Thyroid gland (tissue), 4 donors: Measurements from ENCODE around the gene DKK3. TPM values are rescaled to one million over a fixed set of nuclear protein-coding genes. Genes with fewer than 3 reads are reported as not detected.

Experiments used
- DNase-seq, 2 donors: peaks; one replicate each; pipeline ENCODE4 v3.0.0-alpha.2; 2019
- H3K27ac ChIP-seq, 3 donors: fragments of 200-600 bp; sonication (generic); 1 replicate in 2 of 3; 2 replicates in 1 of 3; pipeline ENCODE4 v1.5.1; 2016 to 2019; ENCODE audit warnings: mild to moderate bottlenecking in 1 of 3, moderate library complexity in 1 of 3
- H3K27me3 ChIP-seq: fragments of 200-600 bp; sonication (generic); one replicate; pipeline ENCODE4 v1.5.1; 2019
- H3K36me3 ChIP-seq, 2 donors: fragments of 200-600 bp; sonication (generic); one replicate each; pipeline ENCODE4 v1.5.1; 2016 to 2019
- H3K4me1 ChIP-seq, 2 donors: fragments of 200-600 bp; sonication (generic); one replicate each; pipeline ENCODE4 v1.5.1; 2017 to 2019
- H3K4me3 ChIP-seq, 3 donors: fragments of 200-600 bp; sonication (generic); replicated peaks in 1 of 3; 1 replicate in 2 of 3; 2 replicates in 1 of 3; pipeline ENCODE4 v1.5.1; 2016; ENCODE audit warnings: mild to moderate bottlenecking in 1 of 3
- H3K9me3 ChIP-seq: fragments of 200-600 bp; sonication (generic); one replicate; pipeline ENCODE4 v1.5.1; 2017
- POLR2A ChIP-seq, 2 donors: fragments of 450-650 bp; IDR thresholded peaks; one replicate each; pipeline ENCODE4 v1.6.1; 2017; ENCODE audit warnings: antibody characterized with exemption in 2 of 2, mild to moderate bottlenecking in 2 of 2, moderate library complexity in 1 of 2
- WGBS, 2 donors: methylation state at CpG; one replicate each; pipeline ENCODE4 v1.1.5; 2017; 5-methylcytosine and 5-hydroxymethylcytosine counted together
- intact Hi-C: fragments of 100-400 bp; cut with DNase I; formaldehyde crosslinking; loops from one replicate; pipeline ENCODE4 v1.15.1; 2023
- total RNA-seq, 4 donors: library from RNA; depleted of rRNA; stranded (reverse); fragments of >200 nt; gene quantifications; one replicate each; pipeline ENCODE4 v1.2.3, GENCODE V29; 2016
- TF ChIP-seq, protein P1 (sequence below), 6 experiments: fragments of 200-600 bp in 3 of 6; fragments of 450-650 bp in 3 of 6; sonication (generic) in 3 of 6; IDR thresholded peaks; one replicate each; pipeline ENCODE4 v1.5.1; 2016 to 2019; ENCODE audit warnings: antibody characterized with exemption in 6 of 6, mild to moderate bottlenecking in 2 of 6, inconsistent platforms in 1 of 6, moderate library complexity in 1 of 6

The DKK3 gene
- total RNA-seq, 4 donors from 2014 or later = 15.1 to 72.0 (median 27.3) TPM

DNA sequence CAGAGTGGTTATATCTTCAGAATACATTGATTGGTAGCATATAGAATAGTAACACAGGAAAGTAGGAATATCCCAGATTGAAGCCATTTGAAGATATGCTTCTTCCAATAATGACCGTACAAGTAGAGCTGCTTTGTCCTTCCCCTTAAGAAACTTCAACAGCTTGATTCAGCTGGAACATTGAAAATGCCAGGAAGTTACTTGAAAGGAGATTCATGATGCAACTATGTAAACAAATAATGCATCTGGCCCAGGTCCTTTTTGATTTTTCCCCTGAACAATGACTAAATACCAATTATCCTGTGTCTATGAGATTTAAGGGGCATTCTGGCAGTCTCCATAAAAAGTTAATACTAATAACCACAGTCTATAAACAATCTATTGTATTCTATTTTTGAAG lies 3.0 kb downstream of the DKK3 start:
- no peak overlapping the region for H3K27ac ChIP-seq
- H3K9me3 ChIP-seq = no peaks in the 10 kb centered on the region
- DNase-seq = no peak
- no peaks in the 10 kb centered on the region for H3K36me3 ChIP-seq
- H3K27me3 ChIP-seq = no peaks in the 10 kb centered on the region
- no peak for TF ChIP-seq POLR2A (IDR thresholded peaks at IDR 0.05)
- TF ChIP-seq, protein P1, sequence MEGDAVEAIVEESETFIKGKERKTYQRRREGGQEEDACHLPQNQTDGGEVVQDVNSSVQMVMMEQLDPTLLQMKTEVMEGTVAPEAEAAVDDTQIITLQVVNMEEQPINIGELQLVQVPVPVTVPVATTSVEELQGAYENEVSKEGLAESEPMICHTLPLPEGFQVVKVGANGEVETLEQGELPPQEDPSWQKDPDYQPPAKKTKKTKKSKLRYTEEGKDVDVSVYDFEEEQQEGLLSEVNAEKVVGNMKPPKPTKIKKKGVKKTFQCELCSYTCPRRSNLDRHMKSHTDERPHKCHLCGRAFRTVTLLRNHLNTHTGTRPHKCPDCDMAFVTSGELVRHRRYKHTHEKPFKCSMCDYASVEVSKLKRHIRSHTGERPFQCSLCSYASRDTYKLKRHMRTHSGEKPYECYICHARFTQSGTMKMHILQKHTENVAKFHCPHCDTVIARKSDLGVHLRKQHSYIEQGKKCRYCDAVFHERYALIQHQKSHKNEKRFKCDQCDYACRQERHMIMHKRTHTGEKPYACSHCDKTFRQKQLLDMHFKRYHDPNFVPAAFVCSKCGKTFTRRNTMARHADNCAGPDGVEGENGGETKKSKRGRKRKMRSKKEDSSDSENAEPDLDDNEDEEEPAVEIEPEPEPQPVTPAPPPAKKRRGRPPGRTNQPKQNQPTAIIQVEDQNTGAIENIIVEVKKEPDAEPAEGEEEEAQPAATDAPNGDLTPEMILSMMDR (IDR thresholded peaks at IDR 0.05) = no peak
- H3K4me1 ChIP-seq = peaks cover 6 to 8% of the 10 kb centered on the region in 2 donors
- intact Hi-C loops = no loop called here
- 62 to 79% methylated on average over 1 of the region's 1 CpG for WGBS, 2 donors
- no peak overlapping the region for H3K4me3 ChIP-seq

DNA sequence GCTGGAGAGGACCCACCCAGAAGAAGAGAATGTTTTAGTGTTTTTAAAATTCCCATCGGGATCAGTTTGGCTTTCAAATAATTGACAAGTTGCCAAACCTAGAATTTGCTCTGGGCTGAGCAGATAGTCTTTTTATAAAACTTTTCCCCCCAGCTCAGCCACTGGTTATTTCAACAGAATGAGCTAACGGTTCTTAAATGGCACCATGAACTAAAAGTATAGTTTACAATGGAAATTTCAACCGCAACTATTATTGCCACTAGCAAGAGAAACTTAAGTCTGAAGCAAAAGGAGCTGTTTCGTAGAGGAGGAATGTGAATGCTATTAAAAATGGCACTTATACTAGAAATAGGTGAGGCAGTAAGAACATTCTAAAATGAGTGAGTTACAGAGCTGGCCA lies 3.4 kb downstream of the DKK3 start:
- Histone ChIP-seq H3K27me3 (no peaks in the 10 kb centered on the region), H3K36me3 (no peaks in the 10 kb centered on the region), H3K9me3 (no peaks in the 10 kb centered on the region), H3K4me1 (peaks cover 6 to 8% of the 10 kb centered on the region in 2 donors), H3K27ac (no peak overlapping the region), H3K4me3 (no peak overlapping the region)
- 81 to 82% methylated on average over 4 of the region's 4 CpGs for WGBS, 2 donors
- TF ChIP-seq, protein P1 (IDR thresholded peaks at IDR 0.05) = no peak
- TF ChIP-seq POLR2A (IDR thresholded peaks at IDR 0.05) = no peak
- intact Hi-C loops = no loop called here
- DNase-seq = no peak

DNA sequence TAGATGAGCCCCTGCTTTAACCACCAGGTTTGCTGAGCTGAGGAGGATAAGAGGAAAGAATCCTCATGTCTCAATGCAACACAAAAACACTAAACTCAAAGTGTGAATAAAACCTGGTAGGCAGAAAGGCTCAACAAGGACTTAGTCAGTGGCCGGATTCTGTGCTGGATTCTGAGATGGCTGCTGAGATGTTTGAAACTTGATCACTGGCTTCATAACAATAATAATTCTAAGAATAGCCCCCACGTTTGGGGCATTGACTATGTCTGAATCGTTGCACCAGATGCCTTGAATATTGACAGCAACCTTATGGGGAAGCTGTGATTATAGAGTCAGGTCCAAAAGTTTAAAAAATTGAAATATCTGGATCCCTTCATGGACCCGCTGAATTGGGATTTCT lies 4.6 kb downstream of the DKK3 start:
- no peaks in the 10 kb centered on the region for H3K27me3 ChIP-seq
- peaks cover 6 to 8% of the 10 kb centered on the region in 2 donors for H3K4me1 ChIP-seq
- H3K4me3 ChIP-seq = no peak overlapping the region
- TF ChIP-seq, protein P1 (IDR thresholded peaks at IDR 0.05) = no peak
- TF ChIP-seq POLR2A (IDR thresholded peaks at IDR 0.05) = no peak
- 88 to 92% methylated on average over 4 of the region's 4 CpGs for WGBS, 2 donors
- intact Hi-C loops = no loop called here
- no peaks in the 10 kb centered on the region for H3K9me3 ChIP-seq
- DNase-seq = no peak
- no peaks in the 10 kb centered on the region for H3K36me3 ChIP-seq
- no peak overlapping the region for H3K27ac ChIP-seq

DNA sequence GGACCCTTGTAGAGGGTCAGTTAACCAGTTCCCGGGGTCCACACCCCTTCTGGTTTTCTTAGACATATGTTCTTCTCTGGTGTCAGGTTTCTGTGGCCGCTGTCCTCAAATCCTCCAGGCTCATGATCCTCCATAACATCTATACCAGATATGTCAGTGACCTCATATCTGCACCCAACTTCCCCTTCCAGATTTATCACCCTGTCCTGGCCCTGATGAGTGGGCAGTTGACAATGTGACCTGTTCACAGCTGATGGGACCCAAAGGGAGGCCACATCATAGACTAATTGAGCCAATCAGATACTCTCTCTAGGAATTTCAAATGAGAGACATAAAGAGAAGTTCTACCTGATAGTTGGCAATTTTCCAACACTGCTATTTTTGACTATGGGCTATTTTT lies 5.1 kb downstream of the DKK3 start:
- no peak for DNase-seq
- WGBS, 2 donors = 89 to 95% methylated on average over 2 of the region's 2 CpGs
- intact Hi-C loops = no loop called here
- TF ChIP-seq, protein P1 (IDR thresholded peaks at IDR 0.05) = no peak
- no peak for TF ChIP-seq POLR2A (IDR thresholded peaks at IDR 0.05)
- Histone ChIP-seq H3K36me3 (no peaks in the 10 kb centered on the region), H3K27ac (no peak overlapping the region), H3K9me3 (no peaks in the 10 kb centered on the region), H3K4me3 (no peak overlapping the region), H3K27me3 (no peaks in the 10 kb centered on the region), H3K4me1 (peaks cover 6% of the 10 kb centered on the region in 2 donors)

DNA sequence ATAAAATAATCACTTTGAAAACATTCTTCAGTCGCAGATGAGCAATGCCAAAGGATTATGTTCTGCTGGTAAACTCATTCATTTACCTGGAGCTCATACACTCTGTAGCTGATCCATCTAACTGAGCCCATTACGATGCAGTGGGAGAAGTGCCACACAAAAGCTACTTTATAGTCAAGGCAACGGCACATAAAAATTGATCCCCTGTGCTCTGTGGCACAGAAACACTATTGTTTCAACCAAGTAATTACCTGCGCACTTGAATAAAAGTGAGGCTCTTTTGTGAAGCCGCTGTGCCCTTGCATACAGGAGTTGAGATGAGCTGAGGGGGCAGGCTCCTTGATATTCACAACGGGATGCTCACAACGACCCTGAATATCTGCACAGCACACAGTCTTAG lies 7.2 kb downstream of the DKK3 start:
- intact Hi-C loops = no loop called here
- Histone ChIP-seq H3K36me3 (no peaks in the 10 kb centered on the region), H3K27ac (no peak overlapping the region), H3K4me1 (no peaks in the 10 kb centered on the region), H3K9me3 (no peaks in the 10 kb centered on the region), H3K27me3 (no peaks in the 10 kb centered on the region), H3K4me3 (no peak overlapping the region)
- DNase-seq = no peak
- TF ChIP-seq, protein P1 (IDR thresholded peaks at IDR 0.05) = no peak
- TF ChIP-seq POLR2A (IDR thresholded peaks at IDR 0.05) = no peak
- WGBS, 2 donors = 86 to 94% methylated on average over 5 to 7 of the region's 7 CpGs
